NCI-H1048 (cell line): ENCODE data around the gene HTR1D.

ENCODE experiments used
- DNase-seq: peaks from one replicate; lab custom pipeline; 2025; lab: John Stamatoyannopoulos, UW

HTR1D gene

GRCh38 chr1:23150125-23150524 is 67.2 kb downstream of the HTR1D start:
- DNase-seq = no peak

- no peak for DNase-seq
Observed at GRCh38 chr1:23149114-23149513, 68.2 kb downstream of the HTR1D start.

- DNase-seq = no peak
Observed at GRCh38 chr1:23148084-23148483, 69.2 kb downstream of the HTR1D start.
